K562 (cell line): ENCODE measurements around the gene UGT3A1. TPM values are rescaled to one million over a fixed set of nuclear protein-coding genes. Genes with fewer than 3 reads are reported as not detected.

Experiments used
- ATAC-seq: fragments of 200-7000 bp; cut with Tn5 transposase; 3 replicates; pipeline ENCODE4 v1.9.1; 2020; ENCODE audit warnings: moderate library complexity
- BruUV-seq: library from RNA; stranded (reverse); fragments of 400-500 nt; replicated peaks from 2 replicates; lab custom pipeline; 2021; lab: Mats Ljungman, UMichigan
- CTCF ChIA-PET: fragments of 300-600 bp; formaldehyde crosslinking; extraction: SDS; loops from one replicate; lab custom pipeline; 2021; ENCODE audit warnings: low intra/inter-chr PET ratio; lab: Yijun Ruan, JAX
- POLR2A ChIA-PET: fragments of 300-600, 350-650 bp; sonication (Branson Sonifier 250); formaldehyde crosslinking; extraction: SDS; loops from one replicate; lab custom pipeline; 2021; ENCODE audit warnings: antibody characterized with exemption, inconsistent platforms; lab: Yijun Ruan, JAX
- DNase-seq, 4 experiments: peaks; one replicate each; pipeline versions ENCODE4 v3.0.0 to v3.0.0-alpha.2; 2011 to 2018; ENCODE audit warnings: low spot score in 3 of 4, mixed read lengths in 3 of 4; ENCODE audit errors: extremely low read depth in 1 of 4
- FAIRE-seq: peaks from 2 replicates; lab custom pipeline; 2011; peaks lifted over from hg19 to GRCh38; lab: Jason Lieb, UNC
- H2AFZ ChIP-seq: 2 replicates; pipeline ENCODE4 v1.6.0; 2011; ENCODE audit warnings: low read depth, low read length, control low read depth, inconsistent platforms
- H3K27ac ChIP-seq: fragments of 200-600 bp; 3 replicates; pipeline ENCODE4 v1.8.0; 2011; ENCODE audit warnings: low read depth, mild to moderate bottlenecking, control low read depth, inconsistent platforms, low read length, moderate library complexity, mixed read lengths; ENCODE audit errors: extremely low read depth
- H3K27me3 ChIP-seq, 2 experiments: fragments of 300-600 bp in 1 of 2; 2 replicates in 1 of 2; 3 replicates in 1 of 2; pipeline versions ENCODE4 v1.6.0 to v1.8.0; 2011; ENCODE audit warnings: inconsistent platforms in 2 of 2, low read length in 2 of 2, mild to moderate bottlenecking in 1 of 2, mixed read lengths in 1 of 2, moderate library complexity in 1 of 2; ENCODE audit not compliant: control insufficient read depth in 2 of 2, insufficient read depth in 2 of 2
- H3K36me3 ChIP-seq: fragments of 300-600 bp; 3 replicates; pipeline ENCODE4 v1.8.0; 2011; ENCODE audit warnings: mild to moderate bottlenecking, low read length, inconsistent platforms; ENCODE audit not compliant: control insufficient read depth, insufficient read depth
- H3K4me1 ChIP-seq, 2 experiments: fragments of 200-600 bp in 1 of 2; replicated peaks in 1 of 2; 2 replicates in 1 of 2; 3 replicates in 1 of 2; pipeline versions ENCODE4 v1.5.1 to v1.8.0; 2011; ENCODE audit warnings: inconsistent platforms in 2 of 2, low read length in 2 of 2, mild to moderate bottlenecking in 1 of 2, mixed read lengths in 1 of 2, moderate library complexity in 1 of 2; ENCODE audit not compliant: control insufficient read depth in 2 of 2, insufficient read depth in 2 of 2
- H3K4me2 ChIP-seq: 2 replicates; pipeline ENCODE4 v1.6.1; 2011; ENCODE audit warnings: low read length, control low read depth, inconsistent platforms, mixed read lengths; ENCODE audit not compliant: insufficient read depth
- H3K4me3 ChIP-seq: fragments of 200-600 bp; sonication (generic), shearing (Covaris generic); 2 replicates; pipeline ENCODE4 v1.5.1; 2016; ENCODE audit warnings: control low read depth, inconsistent platforms
- H3K79me2 ChIP-seq: fragments of 200-600 bp; 3 replicates; pipeline ENCODE4 v1.8.0; 2011; ENCODE audit warnings: low read length, inconsistent platforms; ENCODE audit not compliant: control insufficient read depth, insufficient read depth
- H3K9ac ChIP-seq, 2 experiments: 2 replicates each; pipeline versions ENCODE4 v1.6.0 to v1.6.1; 2011; ENCODE audit warnings: low read depth in 2 of 2, low read length in 2 of 2, control low read depth in 1 of 2, inconsistent platforms in 1 of 2, mild to moderate bottlenecking in 1 of 2, mixed read lengths in 1 of 2; ENCODE audit not compliant: insufficient read depth in 1 of 2
- H3K9me1 ChIP-seq: one replicate; pipeline ENCODE4 v1.6.0; 2011; ENCODE audit warnings: inconsistent platforms, mild to moderate bottlenecking, low read length, moderate library complexity; ENCODE audit not compliant: control insufficient read depth, insufficient read depth
- H3K9me3 ChIP-seq: replicated peaks from 2 replicates; pipeline ENCODE4 v1.5.1; 2011; ENCODE audit warnings: low read depth, low read length, inconsistent platforms; ENCODE audit not compliant: control insufficient read depth, insufficient read depth
- H4K20me1 ChIP-seq: replicated peaks from 2 replicates; pipeline ENCODE4 v1.6.1; 2011; ENCODE audit warnings: low read length, inconsistent platforms, mixed read lengths; ENCODE audit not compliant: control insufficient read depth, insufficient read depth
- CCAR2 ChIP-seq: fragments of 200-400 bp; formaldehyde crosslinking; IDR thresholded peaks from 2 replicates; pipeline ENCODE4 v1.6.1; 2017; ENCODE audit warnings: mild to moderate bottlenecking, low read depth, low read length
- FOXA1 ChIP-seq: fragments of 450-650 bp; IDR thresholded peaks from 2 replicates; pipeline ENCODE4 v1.6.1; 2016; ENCODE audit warnings: mild to moderate bottlenecking, borderline replicate concordance
- FOXM1 ChIP-seq, 2 experiments: fragments of 450-650 bp in 1 of 2; sonication (generic) in 1 of 2; formaldehyde crosslinking in 1 of 2; IDR thresholded peaks; 2 replicates each; pipeline versions ENCODE4 v1.6.1 to v1.9.0; 2017 to 2022; ENCODE audit warnings: low read depth in 2 of 2, mild to moderate bottlenecking in 2 of 2, missing genetic modification reagents in 1 of 2, moderate library complexity in 1 of 2
- MAX ChIP-seq: sonication (generic); formaldehyde crosslinking; IDR thresholded peaks from 2 replicates; pipeline ENCODE4 v1.9.0; 2022; ENCODE audit warnings: mild to moderate bottlenecking, missing genetic modification reagents
- MLX ChIP-seq, 2 experiments: fragments of 450-650 bp in 1 of 2; sonication (generic) in 1 of 2; formaldehyde crosslinking; conservative IDR thresholded peaks; 2 replicates each; pipeline versions ENCODE4 v1.4.0 to v1.8.1; 2020 to 2022; ENCODE audit warnings: mild to moderate bottlenecking in 1 of 2, missing genetic modification reagents in 1 of 2
- NCOR1 ChIP-seq: fragments of 450-650 bp; IDR thresholded peaks from 2 replicates; pipeline ENCODE4 v1.6.1; 2016; ENCODE audit warnings: mild to moderate bottlenecking, moderate library complexity
- OTX1 ChIP-seq: fragments of 450-650 bp; formaldehyde crosslinking; IDR thresholded peaks from 2 replicates; pipeline ENCODE4 v1.4.0; 2022; ENCODE audit warnings: mild to moderate bottlenecking
- RBM17 ChIP-seq: fragments of 200-400 bp; formaldehyde crosslinking; IDR thresholded peaks from 2 replicates; pipeline ENCODE4 v1.6.1; 2017; ENCODE audit warnings: low read depth, mild to moderate bottlenecking, low read length, borderline replicate concordance
- SUPT5H ChIP-seq: fragments of 450-650 bp; IDR thresholded peaks from 2 replicates; pipeline ENCODE4 v1.6.1; 2016
- ZNF143 ChIP-seq: sonication (generic); formaldehyde crosslinking; IDR thresholded peaks from 2 replicates; pipeline ENCODE4 v1.9.0; 2022; ENCODE audit warnings: mild to moderate bottlenecking, missing genetic modification reagents
- ZNF263 ChIP-seq: sonication (generic); formaldehyde crosslinking; IDR thresholded peaks from 2 replicates; pipeline ENCODE4 v1.8.0; 2022; ENCODE audit warnings: mild to moderate bottlenecking, missing genetic modification reagents, borderline replicate concordance
- WGBS: fragments of 100-300 bp; shearing (Covaris generic); methylation state at CpG from one replicate; pipeline ENCODE4 v1.1.6; 2016; ENCODE audit warnings: low coverage, mixed read lengths; ENCODE audit not compliant: insufficient coverage; ENCODE audit errors: missing lambda C conversion rate; 5-methylcytosine and 5-hydroxymethylcytosine counted together
- in situ Hi-C: fragments of 300-500 bp; cut with MboI; formaldehyde crosslinking; loops from 4 replicates; pipeline ENCODE4 v1.15.0; 2018; ENCODE audit warnings: inconsistent platforms, mixed read lengths
- intact Hi-C: fragments of 100-400 bp; cut with micrococcal nuclease; formaldehyde crosslinking; loops from 2 replicates; pipeline ENCODE4 v1.14.2; 2022
- polyA plus RNA-seq, 8 experiments: library from polyadenylated mRNA; depleted of rRNA in 4 of 8; stranded (reverse) in 5 of 8; unstranded in 3 of 8; fragments of >200 nt; fragmentation: Nextera tagmentation in 2 of 8; fragmentation: Illumina TruSeq in 1 of 8; extraction: Ambion mirVana in 2 of 8; extraction: Trizol in 1 of 8; gene quantifications; 2 replicates each; pipeline versions ENCODE4 v1.2.1 to v1.2.3, GENCODE V29; 2011 to 2014; ENCODE audit warnings: inconsistent platforms in 1 of 8, missing spikeins in 1 of 8
- total RNA-seq, 7 experiments: library from RNA; depleted of rRNA in 6 of 7; stranded (reverse); fragments of >200 nt in 6 of 7; fragmentation: Illumina TruSeq in 2 of 7; extraction: Trizol in 2 of 7; gene quantifications; 2 replicates each; pipeline versions ENCODE4 v1.2.1 to v1.2.3, GENCODE V29; 2011 to 2021; ENCODE audit warnings: low replicate concordance in 1 of 7

Gene UGT3A1
- total and polyA plus RNA-seq, 9 of the 15 experiments (the other 6 are each of a cell fraction or from before 2014, with no cell fraction given), result not detected

GRCh38 chr5:35954175-35954574 lies 37.0 kb downstream of the UGT3A1 start:
- no peaks in the 10 kb centered on the region for H4K20me1 ChIP-seq
- in situ Hi-C loops, result no loop called here
- FAIRE-seq (no peak), ATAC-seq (peak; percentile 59; the same call in 2 of the 3 replicates), DNase-seq (no peak)
- ChIA-PET CTCF (no interaction called here), POLR2A (interaction anchor here (0.7 kb wide), 1 partner anchor 497 kb away, joined by 5 read pairs; no protein-coding TSS in a partner anchor)
- H3K4me3 ChIP-seq, result no peak overlapping the region
- peaks cover 0 to 4% of the 10 kb centered on the region in 2 experiments; a peak in 1 of 5 replicates for H3K27me3 ChIP-seq
- H3K9me1 ChIP-seq, result no peaks in the 10 kb centered on the region
- no peaks in the 10 kb centered on the region for H3K9me3 ChIP-seq
- no peaks in the 10 kb centered on the region for H3K36me3 ChIP-seq
- H3K79me2 ChIP-seq, result no peaks in the 10 kb centered on the region
- no peaks in the 10 kb centered on the region for H3K4me1 ChIP-seq
- H3K27ac ChIP-seq, result no peak overlapping the region
- 0% methylated on average over 9 of the region's 9 CpGs for WGBS
- TF ChIP-seq CCAR2 (no peak), NCOR1 (no peak), FOXA1 (no peak), RBM17 (no peak), MLX (CRISPR knock-in tag; conservative IDR thresholded peaks at IDR 0.05) (no peak), SUPT5H (no peak), FOXM1 (IDR thresholded peaks at IDR 0.05; ENCODE audit: low read depth) (no peak), FOXM1 (CRISPR knock-in tag; IDR thresholded peaks at IDR 0.05; ENCODE audit: low read depth) (no peak), ZNF263 (CRISPR knock-in tag) (no peak), OTX1 (CRISPR knock-in tag) (no peak), ZNF143 (no peak), MAX (CRISPR knock-in tag) (no peak)
- intact Hi-C loops, result no loop called here
- H3K9ac ChIP-seq, result no peak overlapping the region
- no peak overlapping the region for H2AFZ ChIP-seq
- H3K4me2 ChIP-seq, result no peak overlapping the region
- no TSS peak for BruUV-seq
